Chondrocyte (in vitro differentiated cells): Measurements from ENCODE around the gene PTCH1. TPM values are rescaled to one million over a fixed set of nuclear protein-coding genes. Genes with fewer than 3 reads are reported as not detected.

Experiments
- DNase-seq: peaks from one replicate; pipeline ENCODE4 v3.0.0; 2021; ENCODE audit warnings: mixed read lengths, low spot score
- H3K27ac Mint-ChIP-seq: one replicate; pipeline ENCODE4 v1.8.0; 2021; ENCODE audit warnings: mild to moderate bottlenecking, moderate library complexity, mixed read lengths; ENCODE audit not compliant: unreplicated experiment
- H3K27me3 Mint-ChIP-seq: 2 replicates; pipeline ENCODE4 v1.8.0; 2021; ENCODE audit warnings: low read depth, mixed read lengths
- H3K36me3 Mint-ChIP-seq: 2 replicates; pipeline ENCODE4 v1.8.0; 2021; ENCODE audit warnings: low read depth, mixed read lengths
- H3K4me1 Mint-ChIP-seq: 2 replicates; pipeline ENCODE4 v1.8.0; 2021; ENCODE audit warnings: low read depth, mild to moderate bottlenecking, mixed read lengths
- H3K4me3 Mint-ChIP-seq: one replicate; pipeline ENCODE4 v1.8.0; 2021; ENCODE audit warnings: mild to moderate bottlenecking, moderate library complexity, mixed read lengths; ENCODE audit not compliant: unreplicated experiment
- H3K9me3 Mint-ChIP-seq: 2 replicates; pipeline ENCODE4 v1.8.0; 2021; ENCODE audit warnings: low read depth, mixed read lengths
- CTCF ChIP-seq: fragments of 200-600 bp; sonication (generic); IDR thresholded peaks from 2 replicates; pipeline ENCODE4 v1.5.0; 2021; ENCODE audit warnings: antibody characterized with exemption, mild to moderate bottlenecking, moderate library complexity
- total RNA-seq: library from RNA; stranded (reverse); gene quantifications from 3 replicates; pipeline ENCODE4 v1.2.1, GENCODE V29; 2021

Gene PTCH1
- total RNA-seq, 1 donor from 2014 or later = 10.4 TPM

GRCh38 chr9:95511952-95512708, 4.6 kb downstream of the PTCH1 start:
- Mint-ChIP-seq H3K27ac (peak overlapping the region; percentile 78), H3K4me1 (peaks cover 36% of the 10 kb centered on the region), H3K4me3 (peak overlapping the region; percentile 78), H3K36me3 (no peaks in the 10 kb centered on the region), H3K9me3 (no peaks in the 10 kb centered on the region), H3K27me3 (no peaks in the 10 kb centered on the region)
- no peak for DNase-seq
- TF ChIP-seq CTCF = no peak

- TF ChIP-seq CTCF = no peak
- Mint-ChIP-seq H3K4me1 (peaks cover 32% of the 10 kb centered on the region), H3K27me3 (no peaks in the 10 kb centered on the region), H3K9me3 (no peaks in the 10 kb centered on the region), H3K36me3 (no peaks in the 10 kb centered on the region), H3K27ac (peak overlapping the region; percentile 86), H3K4me3 (peak overlapping the region; percentile 78)
- no peak for DNase-seq
Measured at GRCh38 chr9:95511616-95511931, 5.2 kb downstream of the PTCH1 start.

GRCh38 chr9:95510709-95511615, 5.8 kb downstream of the PTCH1 start:
- no peaks in the 10 kb centered on the region for H3K27me3 Mint-ChIP-seq
- H3K27ac Mint-ChIP-seq = peak overlapping the region; percentile 99
- H3K4me3 Mint-ChIP-seq = peak overlapping the region; percentile 96
- DNase-seq = peak; percentile 98
- no peaks in the 10 kb centered on the region for H3K36me3 Mint-ChIP-seq
- peaks cover 29% of the 10 kb centered on the region for H3K4me1 Mint-ChIP-seq
- no peak for TF ChIP-seq CTCF
- H3K9me3 Mint-ChIP-seq = no peaks in the 10 kb centered on the region

- no peak for DNase-seq
- TF ChIP-seq CTCF = peak; percentile 6
- Mint-ChIP-seq H3K27ac (peak overlapping the region; percentile 99), H3K4me1 (peaks cover 33% of the 10 kb centered on the region), H3K4me3 (peak overlapping the region; percentile 96), H3K27me3 (no peaks in the 10 kb centered on the region), H3K9me3 (no peaks in the 10 kb centered on the region), H3K36me3 (no peaks in the 10 kb centered on the region)
Measured at GRCh38 chr9:95509851-95510708, 6.7 kb downstream of the PTCH1 start.
